ENCODE measurements around the gene LBHD1. TPM values are rescaled to one million over a fixed set of nuclear protein-coding genes. Genes with fewer than 3 reads are reported as not detected.
"Not testable (repeated sequence)": the region's sequence is repeated elsewhere in the genome, so short reads cannot be mapped to it uniquely, and the experiment has no call there.

LBHD1 gene
- polyA plus RNA-seq, 3 donors = 2.4 to 5.2 (median 4.4) TPM

- peak within 1 kb of the TSS; percentile 86 for H3K27ac ChIP-seq (ENCODE audit: low read depth, low read length)
- 0% methylated on average over 62 to 73 of the region's 73 CpGs for WGBS, 3 donors
These were observed 25.9 kb downstream of the LBHD1 start, which contains the start of gene GANAB for GRCh38 chr11:62645946-62646824. Gene GANAB (minus strand): TSS chr11:62646613. CDS start chr11:62646599, 14 bp downstream.

- WGBS, 3 donors = 11 to 13% (median 13%) methylated on average over 11 of the region's 11 CpGs
- no peak overlapping the region for H3K27ac ChIP-seq (ENCODE audit: low read depth, low read length)
These were observed 26.5 kb downstream of the LBHD1 start for GRCh38 chr11:62645671-62645945.

- 76 to 86% (median 81%) methylated on average over 8 of the region's 8 CpGs for whole genome bisulfite sequencing, 3 donors
- H3K27ac ChIP-seq (ENCODE audit: low read depth, low read length) = no peak overlapping the region
These were observed 27.8 kb downstream of the LBHD1 start for GRCh38 chr11:62644220-62644619.

GRCh38 chr11:62632492-62632891 lies 39.6 kb downstream of the LBHD1 start:
- no peak overlapping the region for H3K27ac ChIP-seq (ENCODE audit: low read depth, low read length)
- 62 to 92% (median 85%) methylated on average over 6 of the region's 6 CpGs for WGBS, 3 donors

- 80 to 88% (median 82%) methylated on average over 3 of the region's 3 CpGs for WGBS, 3 donors
- no peak overlapping the region for H3K27ac ChIP-seq (ENCODE audit: low read depth, low read length)
These were observed 44.4 kb downstream of the LBHD1 start for GRCh38 chr11:62627713-62628112.

GRCh38 chr11:62622476-62623089 lies 49.5 kb downstream of the LBHD1 start:
- H3K27ac ChIP-seq (ENCODE audit: low read depth, low read length) = peak overlapping the region; percentile 71
- 81 to 87% (median 81%) methylated on average over 7 of the region's 7 CpGs for whole genome bisulfite sequencing, 3 donors

GRCh38 chr11:62621567-62622470 lies 50.2 kb downstream of the LBHD1 start, which contains the start of gene B3GAT3:
Gene B3GAT3 (minus strand): TSS chr11:62621986. CDS start chr11:62621947, 39 bp downstream.
- H3K27ac ChIP-seq (ENCODE audit: low read depth, low read length) = peak within 1 kb of the TSS; percentile 71
- WGBS, 3 donors = 0 to 1% (median 1%) methylated on average over 66 to 77 of the region's 77 CpGs

GRCh38 chr11:62621027-62621566 lies 51.0 kb downstream of the LBHD1 start:
- no peak overlapping the region for H3K27ac ChIP-seq (ENCODE audit: low read depth, low read length)
- 23 to 34% (median 31%) methylated on average over 8 of the region's 8 CpGs for WGBS, 3 donors

GRCh38 chr11:62616957-62617356 lies 55.1 kb downstream of the LBHD1 start:
- H3K27ac ChIP-seq (ENCODE audit: low read depth, low read length) = not testable (repeated sequence)
- 92 to 97% (median 93%) methylated on average over 14 of the region's 14 CpGs for WGBS, 3 donors

- no peak overlapping the region for H3K27ac ChIP-seq (ENCODE audit: low read depth, low read length)
- WGBS, 3 donors = 87 to 92% (median 91%) methylated on average over 7 of the region's 7 CpGs
These were observed 56.5 kb downstream of the LBHD1 start for GRCh38 chr11:62615521-62615920.

GRCh38 chr11:62614275-62614674 lies 57.8 kb downstream of the LBHD1 start:
- no peak overlapping the region for H3K27ac ChIP-seq (ENCODE audit: low read depth, low read length)
- WGBS, 3 donors = 71 to 75% (median 75%) methylated on average over 8 of the region's 8 CpGs

- WGBS, 3 donors = 54 to 65% (median 54%) methylated on average over 15 of the region's 15 CpGs
- peak overlapping the region; percentile 45 for H3K27ac ChIP-seq (ENCODE audit: low read depth, low read length)
These were observed 58.7 kb downstream of the LBHD1 start for GRCh38 chr11:62613291-62613778.

Other genes with a start within 250 kb of the LBHD1 start
- gene AHNAK, start 125.5 kb downstream of the LBHD1 start, polyA plus RNA-seq = 100 to 1,000 TPM in 2 of 3 donors, 10 to 100 TPM in 1; 27.1 to 199 (median 193) TPM
- gene EEF1G, start 98.4 kb downstream of the LBHD1 start, polyA plus RNA-seq = 1,000 to 10,000 TPM; 1,025 to 2,248 (median 1,633) TPM
- gene TUT1, start 80.7 kb downstream of the LBHD1 start, polyA plus RNA-seq = 10 to 100 TPM; 15.8 to 16.2 (median 15.9) TPM
- 10 to 100 TPM; 17.3 to 72.4 (median 48.1) TPM for gene MTA2, start 70.4 kb downstream of the LBHD1 start, polyA plus RNA-seq
- 100 to 1,000 TPM in 1 of 3 donors, 10 to 100 TPM in 2; 23.6 to 103 (median 79.4) TPM for gene EML3, start 59.5 kb downstream of the LBHD1 start, polyA plus RNA-seq
- gene ROM1, start 59.0 kb downstream of the LBHD1 start, polyA plus RNA-seq = 10 to 100 TPM in 2 of 3 donors, 1 to 10 TPM in 1; 3.6 to 25.6 (median 21.1) TPM
- 10 to 100 TPM; 25.0 to 42.7 (median 39.8) TPM for gene B3GAT3, start 50.3 kb downstream of the LBHD1 start, polyA plus RNA-seq
- 100 to 1,000 TPM in 1 of 3 donors, 10 to 100 TPM in 2; 61.7 to 122 (median 86.9) TPM for gene GANAB, start 25.7 kb downstream of the LBHD1 start, polyA plus RNA-seq
- gene INTS5, start 19.0 kb downstream of the LBHD1 start, polyA plus RNA-seq = 10 to 100 TPM in 1 of 3 donors, 1 to 10 TPM in 2; 6.6 to 12.2 (median 7.8) TPM
- 10 to 100 TPM; 46.5 to 78.3 (median 72.4) TPM for gene C11orf98, start 7.1 kb downstream of the LBHD1 start, polyA plus RNA-seq
- gene CSKMT, start 7.0 kb downstream of the LBHD1 start, polyA plus RNA-seq = 10 to 100 TPM in 2 of 3 donors, 1 to 10 TPM in 1; 9.7 to 18.6 (median 11.6) TPM
- 10 to 100 TPM in 2 of 3 donors, 1 to 10 TPM in 1; 9.4 to 16.0 (median 10.2) TPM for gene UQCC3, start 594 bp downstream of the LBHD1 start, polyA plus RNA-seq
- 100 to 1,000 TPM; 127 to 237 (median 188) TPM for gene UBXN1, start 6.8 kb upstream of the LBHD1 start, polyA plus RNA-seq
- gene LRRN4CL, start 17.3 kb upstream of the LBHD1 start, polyA plus RNA-seq = 10 to 100 TPM in 2 of 3 donors, 1 to 10 TPM in 1; 4.3 to 39.1 (median 17.7) TPM
- gene BSCL2, start 35.2 kb upstream of the LBHD1 start, polyA plus RNA-seq = 10 to 100 TPM; 45.9 to 61.7 (median 46.3) TPM
- gene GNG3, start 35.4 kb upstream of the LBHD1 start, polyA plus RNA-seq = under 1 TPM in 2 of 3 donors, not detected in 1; 0.09 to 0.12 TPM
- gene HNRNPUL2, start 55.2 kb upstream of the LBHD1 start, polyA plus RNA-seq = 10 to 100 TPM; 17.2 to 34.2 (median 23.1) TPM
- 10 to 100 TPM; 15.1 to 30.1 (median 16.2) TPM for gene TTC9C, start 56.2 kb upstream of the LBHD1 start, polyA plus RNA-seq
- 1 to 10 TPM; 1.7 to 4.2 (median 2.9) TPM for gene ZBTB3, start 81.9 kb upstream of the LBHD1 start, polyA plus RNA-seq
- 100 to 1,000 TPM in 1 of 3 donors, 10 to 100 TPM in 2; 53.7 to 104 (median 86.3) TPM for gene POLR2G, start 89.3 kb upstream of the LBHD1 start, polyA plus RNA-seq
- gene TAF6L, start 99.1 kb upstream of the LBHD1 start, polyA plus RNA-seq = 10 to 100 TPM; 13.1 to 18.2 (median 14.7) TPM
- 10 to 100 TPM; 46.0 to 65.1 (median 48.4) TPM for gene TMEM179B, start 115.1 kb upstream of the LBHD1 start, polyA plus RNA-seq
- 10 to 100 TPM; 16.2 to 19.9 (median 19.3) TPM for gene TMEM223, start 119.7 kb upstream of the LBHD1 start, polyA plus RNA-seq
- 10 to 100 TPM; 45.1 to 85.1 (median 68.3) TPM for gene NXF1, start 133.2 kb upstream of the LBHD1 start, polyA plus RNA-seq
- 10 to 100 TPM; 29.6 to 40.2 (median 32.2) TPM for gene STX5, start 159.8 kb upstream of the LBHD1 start, polyA plus RNA-seq
- gene TEX54, start 160.6 kb upstream of the LBHD1 start, polyA plus RNA-seq = not detected
- gene WDR74, start 167.3 kb upstream of the LBHD1 start, polyA plus RNA-seq = 10 to 100 TPM; 21.3 to 52.5 (median 37.5) TPM
- 100 to 1,000 TPM in 2 of 3 donors, 10 to 100 TPM in 1; 62.6 to 146 (median 103) TPM for gene SLC3A2, start 208.6 kb upstream of the LBHD1 start, polyA plus RNA-seq
- gene CHRM1, start 249.1 kb upstream of the LBHD1 start, polyA plus RNA-seq = under 1 TPM in 1 of 3 donors, not detected in 2; 0.10 TPM